HG03060 (cell line): ENCODE results near the gene POLR3E.

Source experiments
- ATAC-seq: cut with Tn5 transposase; IDR thresholded peaks from one replicate; pipeline ENCODE4 v1.9.1; 2021; ENCODE audit warnings: low read depth, moderate number of reproducible peaks; ENCODE audit not compliant: unreplicated experiment

POLR3E gene

GRCh38 chr16:22297114-22297870, at the start of gene POLR3E:
Gene POLR3E (plus strand): TSS chr16:22297409. CDS start chr16:22302969, 5,560 bp downstream.
- ATAC-seq: peak; percentile 67

GRCh38 chr16:22250522-22250921, 46.7 kb upstream of the POLR3E start:
- ATAC-seq: no peak

GRCh38 chr16:22252317-22252716, 44.9 kb upstream of the POLR3E start:
- ATAC-seq: no peak

DNA sequence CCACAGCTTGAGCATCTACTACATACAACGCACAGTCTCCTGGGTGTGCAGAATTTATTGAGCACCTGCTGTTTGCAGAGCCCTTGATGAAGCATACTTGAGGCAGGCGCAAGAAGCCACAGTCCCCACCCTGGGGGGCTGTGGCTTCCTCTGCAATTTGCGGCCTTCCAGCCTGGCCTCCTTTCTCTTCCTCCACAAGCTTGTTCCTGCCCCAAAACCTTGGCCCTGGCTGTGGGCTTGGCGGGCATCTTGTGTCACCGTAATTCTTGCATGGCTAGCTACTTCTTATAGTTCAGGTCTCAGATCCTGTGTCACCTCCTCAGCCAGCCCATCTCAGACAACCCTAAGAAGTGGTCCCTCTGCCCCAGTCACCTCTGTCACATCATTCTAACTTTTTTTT, 43.9 kb upstream of the POLR3E start:
- ATAC-seq: no peak

GRCh38 chr16:22255335-22255734, 41.9 kb upstream of the POLR3E start:
- no peak for ATAC-seq

DNA sequence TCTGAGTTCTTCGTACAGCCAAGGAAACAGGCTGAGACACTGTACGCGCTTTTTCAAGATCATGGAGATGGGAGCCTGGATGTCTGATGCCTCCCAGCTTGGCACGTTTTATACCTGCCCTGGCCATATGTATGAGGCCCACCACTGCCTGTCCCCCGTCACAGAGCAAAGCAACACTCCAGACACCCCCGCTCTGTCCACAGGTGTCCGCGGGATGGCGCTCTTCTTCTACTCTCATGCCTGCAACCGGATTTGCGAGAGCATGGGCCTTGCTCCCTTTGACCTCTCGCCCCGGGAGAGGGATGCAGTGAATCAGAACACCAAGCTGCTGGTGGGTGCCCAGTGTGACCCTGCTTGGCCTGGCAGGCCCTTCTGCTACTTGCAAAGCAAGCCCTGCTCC, 39.8 kb upstream of the POLR3E start:
- ATAC-seq: no peak

DNA sequence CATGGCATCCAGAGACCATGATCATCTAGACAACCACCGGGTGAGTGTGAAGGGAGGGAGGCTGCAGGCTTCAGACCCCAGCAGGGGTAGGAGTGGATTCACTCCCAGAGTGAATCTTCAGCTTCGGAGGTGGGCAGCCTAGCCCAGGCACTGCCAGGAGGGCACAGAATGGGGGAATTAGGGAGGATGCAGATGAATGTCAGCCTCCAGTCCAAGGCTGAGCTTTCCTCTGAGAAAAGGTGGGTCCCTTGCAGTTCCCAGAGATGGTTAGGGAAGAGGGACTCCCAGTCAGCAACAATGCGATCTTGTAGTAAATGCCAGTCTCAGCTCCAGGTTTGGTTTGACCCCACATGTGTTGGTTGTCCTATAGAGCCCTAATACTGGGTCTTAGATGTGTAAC, 36.7 kb upstream of the POLR3E start:
- ATAC-seq: no peak

DNA sequence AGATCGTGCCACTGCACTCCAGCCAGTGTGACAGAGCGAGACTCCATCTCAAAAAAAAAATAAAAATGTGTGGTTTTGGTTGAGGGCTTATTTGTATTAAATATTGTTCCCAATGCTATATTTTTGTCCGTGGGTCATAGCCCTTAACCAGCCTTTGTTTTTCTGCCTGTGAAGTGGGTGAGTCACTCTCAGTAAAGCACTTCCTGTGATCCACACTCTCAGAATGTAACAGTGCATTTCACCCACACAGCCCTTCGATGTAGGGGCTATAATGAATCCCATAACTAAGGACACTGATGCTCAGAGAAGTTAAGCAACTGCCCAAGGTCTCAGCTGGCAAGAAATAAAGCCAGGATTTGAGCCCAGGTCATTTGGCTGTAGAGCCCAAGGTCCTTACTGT, 34.7 kb upstream of the POLR3E start:
- ATAC-seq: no peak

DNA sequence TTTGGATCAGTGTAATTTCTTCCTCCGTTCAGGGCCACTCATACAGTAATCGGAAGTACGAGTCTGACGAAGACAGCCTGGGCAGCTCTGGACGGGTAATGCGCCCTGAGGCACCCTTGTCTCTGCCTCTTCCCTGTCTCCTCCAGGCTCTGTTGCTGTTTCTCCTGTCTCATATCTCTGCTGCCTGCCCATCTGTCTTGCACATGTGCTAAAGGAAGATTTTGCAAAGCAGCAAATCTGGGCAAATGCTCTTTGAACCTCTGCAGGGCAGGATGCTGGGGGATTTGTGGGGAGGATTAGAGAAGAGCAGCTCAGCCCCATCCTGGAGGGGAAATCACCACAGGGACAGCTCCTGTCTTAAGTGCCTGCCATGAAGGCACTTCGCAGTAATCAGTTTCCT, 32.4 kb upstream of the POLR3E start:
- ATAC-seq: no peak

- no peak for ATAC-seq
Measured at GRCh38 chr16:22265351-22265750, 31.9 kb upstream of the POLR3E start.

DNA sequence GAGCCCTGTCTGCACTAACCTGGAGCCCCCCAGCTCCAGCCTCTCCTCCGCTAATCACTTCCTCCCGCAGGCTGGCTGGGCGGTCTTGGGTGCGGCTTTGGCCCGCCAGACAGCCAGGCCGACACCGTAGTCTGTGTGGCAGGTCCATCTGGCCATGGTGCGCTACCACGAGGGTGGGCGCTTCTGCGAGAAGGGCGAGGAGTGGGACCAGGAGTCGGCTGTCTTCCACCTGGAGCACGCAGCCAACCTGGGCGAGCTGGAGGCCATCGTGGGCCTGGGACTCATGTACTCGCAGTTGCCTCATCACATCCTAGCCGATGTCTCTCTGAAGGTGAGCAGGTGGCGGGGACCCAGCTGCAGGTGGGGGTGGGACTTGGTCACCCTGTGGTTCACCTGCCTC, 30.7 kb upstream of the POLR3E start:
- ATAC-seq: no peak

DNA sequence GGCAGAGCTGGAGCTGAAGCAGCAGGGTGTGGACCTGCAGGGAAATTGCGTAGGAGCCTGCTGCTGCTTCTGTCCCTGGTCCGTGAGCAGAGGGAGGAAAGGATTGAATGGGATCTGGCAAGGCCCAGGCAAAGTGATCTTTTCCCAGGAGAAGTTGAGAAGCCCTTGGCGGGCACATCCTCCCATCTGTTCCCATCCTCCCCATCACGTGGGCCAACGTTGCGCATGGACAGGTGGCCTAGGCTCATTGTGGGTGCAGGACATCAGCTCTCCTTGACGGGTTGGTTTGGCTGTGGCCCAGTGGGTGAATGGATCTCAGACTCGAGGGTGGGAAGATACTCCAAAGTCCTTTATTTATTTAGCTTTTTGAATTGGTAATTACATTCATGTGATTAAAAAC, 29.4 kb upstream of the POLR3E start:
- no peak for ATAC-seq

- ATAC-seq: no peak
Measured at GRCh38 chr16:22270525-22270924, 26.7 kb upstream of the POLR3E start.

DNA sequence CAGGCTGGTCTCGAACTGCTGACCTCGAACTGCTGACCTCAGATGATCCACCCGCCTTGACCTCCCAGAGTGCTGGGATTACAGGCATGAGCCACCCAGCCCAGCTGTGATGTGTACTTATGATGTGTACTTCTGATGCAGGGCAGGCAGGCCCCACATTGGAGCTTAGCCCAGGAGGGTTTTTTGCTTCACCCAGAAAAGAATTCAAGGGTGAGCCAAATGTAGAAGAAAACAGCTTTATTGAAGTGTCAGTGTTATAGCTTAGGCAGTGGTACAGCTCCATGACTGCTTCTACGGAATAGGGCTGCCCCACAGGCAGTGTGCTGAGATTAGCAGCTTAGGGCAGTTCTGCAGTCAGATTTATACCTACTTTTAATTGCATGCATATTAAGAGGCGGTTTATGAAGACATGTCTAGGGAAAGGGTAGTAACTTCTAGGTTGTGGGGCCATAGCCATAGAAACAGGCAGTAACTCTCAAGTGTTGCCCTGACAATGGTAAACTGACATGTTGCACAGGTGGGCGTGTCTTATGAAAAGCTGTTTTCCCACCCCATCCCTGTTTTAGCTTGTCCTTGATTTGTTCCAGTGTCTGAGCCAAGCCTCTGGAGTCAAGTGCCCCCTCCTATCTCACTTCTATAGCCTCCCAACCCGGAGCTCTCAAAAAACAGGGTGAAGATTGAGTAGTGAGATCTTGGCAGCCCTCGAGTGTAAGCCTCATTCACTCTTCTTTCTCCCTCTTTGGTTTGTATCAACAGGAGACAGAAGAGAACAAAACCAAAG, 24.1 kb upstream of the POLR3E start:
- ATAC-seq: no peak

DNA sequence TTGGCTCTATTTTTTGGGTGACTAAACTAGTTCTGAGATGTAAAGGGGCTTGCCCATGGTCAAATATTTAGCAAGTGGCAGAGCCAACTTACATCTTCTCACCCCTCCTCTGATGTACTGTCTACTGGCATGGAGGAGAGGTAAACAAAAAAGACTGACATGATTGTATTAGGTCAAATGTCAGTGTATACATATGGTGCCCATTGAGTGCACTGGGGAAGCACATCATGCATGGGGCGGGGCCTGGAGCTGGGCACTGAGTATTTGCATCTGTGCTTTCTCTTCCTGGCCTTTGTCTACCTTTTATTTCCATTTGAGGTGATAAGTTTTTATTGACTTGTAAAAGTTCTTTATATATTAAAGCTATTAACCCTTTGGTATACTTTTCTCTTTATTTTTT, 22.3 kb upstream of the POLR3E start:
- ATAC-seq: no peak

GRCh38 chr16:22278441-22279230, 18.6 kb upstream of the POLR3E start:
- no peak for ATAC-seq

DNA sequence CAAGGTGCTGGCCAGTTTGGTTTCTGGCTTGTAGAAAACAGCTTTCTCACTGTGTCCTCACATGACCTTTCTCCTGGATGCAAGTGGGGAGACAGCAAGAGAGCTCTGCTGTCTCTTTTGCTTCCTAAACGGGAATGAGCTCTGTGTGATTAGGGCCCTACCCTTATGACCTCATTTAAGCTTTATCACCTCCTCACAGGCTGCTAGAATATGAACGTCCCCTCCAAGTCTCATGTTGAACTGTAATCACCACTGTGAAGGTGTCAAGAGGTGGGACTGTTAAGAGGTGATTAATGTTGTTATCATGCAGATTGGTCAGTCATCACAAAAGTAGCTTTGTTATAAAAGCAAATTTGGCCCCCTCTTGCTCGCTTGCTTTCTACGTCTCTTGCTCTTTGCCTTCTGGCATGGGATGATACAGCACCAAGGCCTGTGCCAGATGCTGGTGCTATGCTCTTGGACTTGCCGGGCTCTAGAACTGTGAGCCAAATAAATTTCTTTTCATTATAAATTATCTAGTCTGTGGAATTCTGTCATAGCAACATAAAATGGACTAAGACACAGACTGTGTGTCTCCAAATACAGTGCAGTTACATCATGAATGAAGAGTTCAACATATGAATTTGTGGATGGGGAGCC, 14.8 kb upstream of the POLR3E start:
- ATAC-seq: no peak

DNA sequence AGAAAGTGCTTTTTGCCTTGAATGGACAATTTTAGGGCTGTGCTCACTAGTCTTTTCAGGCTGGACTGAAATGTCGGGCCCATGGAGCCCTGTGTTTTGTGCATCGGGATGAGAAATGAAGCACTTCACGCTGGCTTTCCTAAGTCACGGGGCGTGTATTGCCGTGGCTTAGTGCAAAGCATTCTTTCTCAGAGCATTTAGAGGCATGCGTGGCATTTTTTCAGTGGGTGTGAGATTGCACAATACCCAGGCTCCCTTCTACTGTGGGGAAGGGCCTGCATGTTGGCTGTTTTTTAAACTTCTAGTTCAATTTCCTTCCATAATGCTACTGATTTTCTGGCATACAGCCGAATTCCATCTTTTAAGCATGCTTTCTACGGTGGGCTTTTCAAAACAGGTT, 12.6 kb upstream of the POLR3E start:
- no peak for ATAC-seq

GRCh38 chr16:22285080-22285479, 12.1 kb upstream of the POLR3E start:
- no peak for ATAC-seq

DNA sequence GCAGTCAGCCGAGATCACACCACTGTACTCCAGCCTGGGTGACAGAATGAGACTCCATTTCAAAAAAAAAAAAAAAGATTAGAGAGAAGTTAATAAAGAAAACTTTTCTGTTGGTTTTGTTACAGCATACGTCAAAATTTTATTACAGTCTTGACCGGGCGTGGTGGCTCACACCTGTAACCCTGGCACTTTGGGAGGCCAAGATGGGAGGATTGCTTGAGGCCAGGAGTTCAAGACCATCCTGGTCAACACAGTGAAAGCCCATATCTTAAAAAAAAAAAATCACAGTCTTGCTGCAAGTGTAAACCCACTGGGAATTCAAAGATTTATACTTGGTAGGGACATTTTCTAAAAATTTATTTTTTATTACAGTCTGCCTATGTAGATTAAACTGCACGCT, 6.2 kb upstream of the POLR3E start:
- ATAC-seq: no peak

DNA sequence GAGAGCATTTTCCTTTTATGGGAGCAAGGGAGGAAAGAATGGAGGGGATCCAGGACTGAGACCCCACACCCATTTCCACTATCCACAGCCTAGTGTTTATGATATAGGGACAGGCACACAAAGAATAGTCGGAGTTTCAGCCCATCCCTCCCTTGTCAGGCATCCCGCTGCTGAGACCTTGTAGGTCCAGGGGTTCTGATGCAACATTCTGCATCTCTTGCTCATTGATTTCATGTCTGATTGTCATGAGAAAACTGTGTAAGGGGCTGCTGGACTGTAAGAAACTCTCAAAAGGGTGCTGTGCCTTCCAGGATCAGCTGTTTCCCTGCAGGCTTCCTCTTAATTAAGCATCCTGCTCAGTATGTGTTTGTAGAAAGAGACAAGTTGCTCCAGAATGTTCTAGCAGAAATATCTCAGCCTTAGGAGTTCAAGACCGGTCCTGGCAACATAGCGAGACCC, 5.3 kb upstream of the POLR3E start:
- ATAC-seq: no peak
